Jurkat, Clone E6-1 (cell line): ENCODE results near the gene CDNF. TPM values are rescaled to one million over a fixed set of nuclear protein-coding genes. Genes with fewer than 3 reads are reported as not detected.
"Not testable (repeated sequence)": the region's sequence is repeated elsewhere in the genome, so short reads cannot be mapped to it uniquely, and the experiment has no call there.

Experiments
- DNase-seq: peaks from one replicate; pipeline ENCODE4 v3.0.0-alpha.2; 2011; ENCODE audit warnings: low read depth, low spot score
- H3K4me3 ChIP-seq: 2 replicates; pipeline ENCODE4 v1.5.1; 2011; ENCODE audit warnings: mild to moderate bottlenecking, low read length, control low read depth, moderate library complexity
- polyA plus RNA-seq: library from polyadenylated mRNA; unstranded; fragments of >200 nt; gene quantifications from one replicate; pipeline ENCODE4 v1.2.1, GENCODE V29; 2012; ENCODE audit warnings: missing spikeins; ENCODE audit not compliant: insufficient read length, insufficient read depth

The CDNF gene
- not detected for polyA plus RNA-seq

DNA sequence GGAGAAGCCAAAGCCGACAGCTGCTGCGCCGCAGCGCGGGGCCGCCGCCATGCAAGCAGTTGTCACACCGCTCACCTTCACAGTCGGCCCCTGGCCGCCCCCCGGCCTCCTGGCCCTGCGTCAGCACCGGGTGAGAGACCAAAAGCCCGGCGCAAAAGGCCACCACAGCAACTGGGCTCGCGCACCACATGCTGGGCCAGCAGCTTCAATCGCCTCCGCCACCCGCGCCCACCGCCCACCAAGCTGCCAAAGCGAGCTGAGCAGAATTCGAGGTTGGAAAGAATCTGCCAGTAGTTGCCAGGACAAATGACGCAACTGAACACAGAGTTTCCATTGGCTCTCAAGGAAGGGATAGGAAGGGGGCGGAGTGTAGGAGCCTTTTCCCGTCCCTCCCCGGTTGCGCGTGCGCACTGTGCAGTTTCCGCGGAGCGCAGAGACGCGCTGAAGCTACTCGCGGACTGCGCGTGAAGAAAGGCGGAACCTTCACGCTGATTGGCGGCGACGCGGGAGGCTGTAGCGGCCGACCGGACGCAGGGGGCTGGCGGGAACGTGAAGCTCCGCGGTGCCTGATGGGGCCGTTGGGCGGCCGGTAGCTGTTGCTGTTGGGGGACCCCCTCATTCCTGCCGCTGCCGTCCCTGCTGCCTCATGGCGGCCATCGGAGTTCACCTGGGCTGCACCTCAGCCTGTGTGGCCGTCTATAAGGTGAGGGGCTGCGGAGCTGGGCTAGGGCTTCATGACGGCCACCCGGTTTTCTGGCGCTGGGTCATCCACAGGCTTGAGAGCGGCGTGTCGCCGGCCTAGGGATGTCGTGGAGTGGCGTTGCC is at the start of gene CDNF, which contains the start of the genes HSPA14 and MSANTD7:
Gene CDNF, minus strand, starts transcription at position 281 of the 825 bp plus-strand sequence. Its CDS starts 91 bp downstream, at position 190.
Gene HSPA14, plus strand, starts transcription at position 550 of the 825 bp plus-strand sequence. Its CDS starts 97 bp downstream, at position 647.
Gene MSANTD7, plus strand, starts transcription at position 550 of the 825 bp plus-strand sequence. CDS start 3,979 bp downstream, outside the sequence.
- H3K4me3 ChIP-seq = peak within 1 kb of the TSS; percentile 90
- peak; percentile 98 for DNase-seq

DNA sequence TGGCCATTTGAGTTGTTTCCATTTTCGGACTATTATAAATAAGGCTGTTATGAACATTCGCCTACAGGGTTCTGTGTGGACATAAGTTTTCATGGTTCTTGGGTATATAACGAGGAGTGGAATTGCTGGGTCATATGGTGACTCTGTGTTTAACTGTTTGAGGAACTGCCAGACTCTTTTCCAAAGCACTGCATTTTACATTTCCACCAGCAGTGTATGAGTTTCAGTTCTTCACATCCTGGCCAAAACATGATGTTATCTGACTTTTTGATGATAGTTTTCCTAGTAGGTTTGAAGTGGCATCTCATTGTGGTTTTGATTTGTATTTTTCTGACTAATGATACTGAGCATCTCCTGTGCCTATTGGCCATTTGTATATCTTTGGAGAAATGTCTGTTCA is 46.2 kb upstream of the CDNF start:
- H3K4me3 ChIP-seq = no peak overlapping the region
- DNase-seq = no peak

DNA sequence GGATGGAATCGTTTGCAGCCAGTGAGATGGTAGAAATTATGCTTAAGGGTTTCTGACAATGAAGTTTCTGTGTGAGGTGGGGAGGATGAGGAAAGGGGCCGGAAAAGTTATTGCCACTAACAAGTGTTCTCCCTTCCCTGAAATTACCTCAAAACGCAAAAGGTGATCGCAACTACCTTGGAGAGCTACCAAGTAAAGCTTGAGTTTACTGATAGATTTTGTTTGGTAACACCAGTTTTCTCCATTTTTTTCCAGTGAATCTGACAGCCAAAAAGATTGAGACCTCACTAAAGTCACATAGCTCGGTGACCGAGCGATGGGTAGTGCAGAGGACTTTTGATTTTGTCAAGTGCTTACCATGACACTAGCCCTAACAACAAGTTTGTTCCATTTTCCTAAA is 42.4 kb upstream of the CDNF start:
- no peak for DNase-seq
- H3K4me3 ChIP-seq = peak overlapping the region; percentile 63

DNA sequence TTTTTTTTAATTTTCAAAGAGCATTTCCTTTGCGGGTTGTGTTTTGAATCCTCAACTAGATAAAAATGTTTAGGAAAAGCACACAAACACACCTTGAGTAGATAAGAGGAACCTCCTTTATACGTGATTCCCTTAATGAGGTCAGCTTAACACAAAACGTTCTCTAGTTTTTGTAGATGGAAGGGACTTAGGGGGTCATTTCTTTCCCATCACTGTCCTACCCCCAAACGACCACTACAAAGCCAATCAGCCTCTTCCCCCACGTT is 42.0 kb upstream of the CDNF start:
- DNase-seq = no peak
- H3K4me3 ChIP-seq = peak overlapping the region; percentile 63

DNA sequence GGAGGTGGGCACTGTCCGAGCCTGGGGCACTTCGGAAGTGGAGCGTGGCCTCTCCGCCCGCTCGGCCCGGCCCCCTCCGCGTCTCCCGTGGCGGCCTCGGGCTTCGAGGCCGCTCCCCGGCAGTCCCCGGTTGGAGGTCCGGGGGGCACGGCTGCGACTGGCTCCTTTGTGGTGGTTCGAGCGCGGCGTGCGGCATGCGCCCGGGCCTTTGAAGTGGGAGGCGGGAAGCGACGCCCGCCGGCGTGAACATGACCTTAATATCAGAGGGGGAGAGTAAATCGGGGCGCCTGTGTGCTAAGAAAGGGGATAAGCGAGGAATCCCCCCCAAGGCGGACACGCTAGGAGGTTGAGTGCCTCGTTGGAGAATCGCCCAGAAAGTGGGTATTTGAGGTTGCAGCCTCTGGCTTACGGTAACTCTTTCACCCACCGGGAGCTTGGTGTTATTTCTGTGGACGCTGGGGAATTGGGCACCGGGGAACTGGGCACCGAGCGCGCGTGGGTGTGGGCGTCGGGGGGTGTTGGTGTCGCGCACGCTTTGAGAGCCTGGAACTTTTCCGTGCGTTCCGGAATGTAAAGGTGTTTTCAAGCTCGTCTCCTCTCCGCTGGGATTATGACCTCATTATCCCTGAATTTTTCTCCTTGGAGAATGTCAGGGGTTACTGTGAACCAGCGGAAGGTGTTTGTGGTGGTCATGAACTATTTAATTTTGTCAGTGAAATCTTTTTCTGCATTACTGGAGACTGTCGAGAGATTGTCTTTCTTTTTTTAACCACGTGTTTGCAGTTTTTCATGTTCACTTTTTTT is 41.5 kb upstream of the CDNF start:
- DNase-seq = no peak
- peak overlapping the region; percentile 63 for H3K4me3 ChIP-seq

DNA sequence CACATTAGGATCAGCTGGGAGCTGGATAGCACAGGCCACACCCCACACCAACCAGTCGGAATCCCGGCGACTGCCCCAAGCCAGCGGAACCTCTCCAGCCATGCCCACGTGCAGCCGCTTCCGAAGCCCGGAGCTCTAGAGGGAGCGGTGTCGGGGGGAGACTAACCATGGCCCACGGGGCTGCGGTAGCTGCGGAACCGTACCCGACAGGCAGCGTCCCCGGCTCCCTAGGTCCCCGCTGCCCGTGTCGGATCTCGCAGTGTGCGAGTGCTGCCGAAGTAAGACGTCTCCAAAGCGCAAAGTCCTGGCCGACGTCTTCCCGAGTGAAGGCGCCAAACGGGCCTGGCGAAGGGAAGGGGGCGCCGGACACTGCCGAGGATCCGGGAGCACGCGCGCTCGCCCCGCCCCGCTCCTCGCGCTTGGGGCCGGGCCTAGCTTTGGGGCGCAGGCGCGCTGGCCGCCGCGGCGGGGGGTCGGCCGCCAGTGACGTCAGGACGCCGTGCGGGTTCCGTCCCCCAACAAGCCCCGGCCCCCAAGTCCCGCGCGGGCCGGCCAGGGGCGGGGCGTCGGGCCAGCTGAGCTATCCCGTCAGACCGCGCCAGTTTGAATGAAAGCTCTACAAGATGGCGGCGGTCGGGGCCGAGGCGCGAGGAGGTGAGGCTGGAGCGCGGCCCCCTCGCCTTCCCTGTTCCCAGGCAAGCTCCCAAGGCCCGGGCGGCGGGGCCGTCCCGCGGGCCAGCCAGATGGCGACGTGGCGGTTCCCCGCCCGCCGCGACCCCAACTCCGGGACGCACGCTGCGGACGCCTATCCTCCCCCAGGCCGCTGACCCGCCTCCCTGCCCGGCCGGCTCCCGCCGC is 40.7 kb upstream of the CDNF start, which contains the start of gene SUV39H2:
Gene SUV39H2, plus strand, starts transcription at position 601 of the 858 bp plus-strand sequence. Its CDS starts 23 bp downstream, at position 624.
- peak within 1 kb of the TSS; percentile 92 for H3K4me3 ChIP-seq

DNA sequence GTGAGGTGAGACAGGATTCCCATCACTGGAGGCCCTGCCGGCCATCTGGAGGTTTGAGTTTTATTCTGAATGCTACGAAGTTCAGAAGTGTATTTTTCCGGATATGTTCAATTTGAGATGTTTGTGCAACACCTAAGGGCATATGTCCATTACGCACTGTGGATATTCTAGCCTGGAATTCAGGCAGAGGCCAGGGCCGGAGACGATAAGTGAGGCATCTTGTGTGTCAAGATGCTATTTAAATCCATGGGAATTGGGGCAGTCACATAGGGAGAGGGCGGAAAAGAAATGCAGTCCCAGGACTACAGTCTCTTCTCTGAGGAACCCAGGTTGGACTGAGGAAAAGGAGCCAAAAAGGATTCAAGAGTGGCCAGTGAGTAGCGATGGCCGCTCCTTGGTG is 38.9 kb upstream of the CDNF start:
- no peak overlapping the region for H3K4me3 ChIP-seq

More for the DNA sequence above, 40.7 kb upstream of the CDNF start, which contains the start of gene SUV39H2:
- peak; percentile 87 for DNase-seq

DNA sequence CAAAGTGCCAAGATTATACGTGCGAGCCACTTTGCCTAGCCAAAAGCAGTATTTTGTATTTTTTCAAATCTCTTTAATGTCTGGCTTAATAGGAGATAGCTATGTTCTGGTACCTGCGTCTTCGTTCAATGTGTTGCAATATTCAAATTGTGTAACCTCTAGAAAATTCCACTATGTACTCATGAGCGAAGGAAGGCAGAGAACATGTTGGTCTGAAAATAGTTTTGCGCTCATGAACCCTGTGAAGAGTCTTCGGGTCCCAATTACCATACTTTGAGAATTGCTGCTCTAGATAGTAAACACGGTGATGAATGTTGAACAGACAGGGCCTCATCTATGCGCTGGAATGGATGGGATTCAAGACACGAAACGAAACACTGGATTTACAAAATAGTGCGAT is 38.1 kb upstream of the CDNF start:
- DNase-seq = no peak
- H3K4me3 ChIP-seq = no peak overlapping the region

More for the DNA sequence above, 38.9 kb upstream of the CDNF start:
- DNase-seq = no peak

DNA sequence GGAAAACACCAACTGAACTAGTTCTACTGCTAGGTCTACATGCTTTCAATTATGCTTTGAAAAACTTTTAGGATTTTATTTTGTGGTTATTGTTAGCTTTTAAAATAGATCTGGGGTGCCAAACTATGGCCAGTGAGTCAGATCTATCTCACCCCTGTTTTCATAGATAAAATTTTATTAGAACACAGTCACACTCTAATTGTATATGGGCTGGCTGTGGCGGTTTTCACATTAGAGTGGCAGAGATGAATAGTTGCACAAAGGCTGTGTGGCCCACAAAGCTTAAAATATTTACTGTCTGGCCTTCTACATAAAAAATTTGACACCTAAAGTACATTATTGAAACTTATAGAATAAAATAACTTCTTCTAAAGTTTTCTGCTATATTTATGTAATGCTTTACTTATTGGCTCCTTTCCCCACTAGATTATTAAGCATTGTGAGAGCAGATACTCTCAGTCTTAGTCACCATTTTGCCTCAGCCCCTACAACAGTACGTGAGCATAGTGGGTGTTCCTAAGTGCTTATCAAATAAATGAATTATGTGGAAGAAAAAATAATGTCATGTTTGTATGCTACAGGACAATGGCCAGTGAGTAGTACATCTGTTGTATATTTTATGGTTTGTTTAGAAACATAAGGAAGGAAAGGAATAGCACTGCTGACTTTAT is 35.4 kb upstream of the CDNF start:
- DNase-seq = no peak
- H3K4me3 ChIP-seq = no peak overlapping the region

DNA sequence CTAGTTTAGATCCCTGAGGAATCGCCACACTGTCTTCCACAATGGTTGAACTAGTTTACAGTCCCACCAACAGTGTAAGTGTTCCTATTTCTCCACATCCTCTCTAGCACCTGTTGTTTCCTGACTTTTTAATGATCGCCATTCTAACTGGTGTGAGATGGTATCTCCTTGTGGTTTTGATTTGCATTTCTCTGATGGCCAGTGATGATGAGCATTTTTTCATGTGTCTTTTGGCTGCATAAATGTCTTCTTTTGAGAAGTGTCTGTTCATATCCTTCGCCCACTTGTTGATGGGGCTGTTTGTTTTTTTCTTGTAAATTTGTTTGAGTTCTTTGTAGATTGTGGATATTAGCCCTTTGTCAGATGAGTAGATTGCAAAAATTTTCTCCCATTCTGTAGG is 27.0 kb upstream of the CDNF start:
- H3K4me3 ChIP-seq, DNase-seq: not testable (repeated sequence)

DNA sequence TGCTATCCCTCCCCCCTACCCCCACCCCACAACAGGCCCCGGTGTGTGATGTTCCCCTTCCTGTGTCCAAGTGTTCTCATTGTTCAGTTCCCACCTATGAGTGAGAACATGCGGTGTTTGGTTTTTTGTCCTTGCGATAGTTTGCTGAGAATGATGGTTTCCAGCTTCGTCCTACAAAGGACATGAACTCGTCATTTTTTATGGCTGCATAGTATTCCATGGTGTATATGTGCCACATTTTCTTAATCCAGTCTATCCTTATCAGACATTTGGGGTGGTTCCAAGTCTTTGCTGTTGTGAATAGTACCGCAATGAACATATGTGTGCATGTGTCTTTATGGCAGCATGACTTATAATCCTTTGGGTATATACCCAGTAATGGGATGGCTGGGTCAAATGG is 26.6 kb upstream of the CDNF start:
- not testable (repeated sequence) for DNase-seq, H3K4me3 ChIP-seq

DNA sequence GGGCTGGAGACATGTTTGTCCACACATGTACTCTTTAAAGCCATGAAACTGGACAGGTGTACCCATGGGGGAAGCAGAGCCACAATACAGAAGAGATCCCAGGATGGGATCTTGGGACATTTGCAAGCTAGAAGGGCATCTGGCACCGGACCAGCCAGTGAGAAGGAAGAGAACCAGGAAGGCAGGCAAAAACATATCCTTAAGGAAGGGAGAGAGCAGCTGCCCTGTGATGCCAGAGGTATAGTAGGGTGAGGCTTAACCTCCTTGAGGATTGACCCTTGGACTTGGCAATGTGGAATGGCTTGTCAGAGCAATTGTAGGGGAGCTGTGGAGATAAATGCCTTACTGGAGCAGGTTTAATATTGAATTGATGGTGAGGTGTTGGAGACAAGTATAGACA is 23.0 kb upstream of the CDNF start:
- no peak for DNase-seq
- no peak overlapping the region for H3K4me3 ChIP-seq

DNA sequence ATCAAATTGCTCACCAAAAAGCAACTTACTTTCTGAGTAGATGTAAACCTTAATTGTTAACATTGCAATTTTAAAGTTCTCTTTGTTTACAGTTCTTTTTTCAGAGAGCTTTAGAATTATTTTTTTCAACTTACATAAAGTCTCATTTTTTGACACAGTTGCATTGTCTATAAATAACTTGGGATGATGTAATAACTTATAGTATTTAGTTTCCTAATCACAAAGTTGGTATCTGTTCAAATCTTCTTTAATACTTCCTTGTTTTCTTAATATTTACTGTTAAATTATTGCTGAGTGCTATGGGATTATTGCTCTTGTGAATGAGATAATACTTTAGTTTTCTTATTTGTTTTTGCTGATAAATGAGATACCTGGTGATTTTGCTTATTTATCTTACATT is 21.9 kb upstream of the CDNF start:
- H3K4me3 ChIP-seq = no peak overlapping the region
- no peak for DNase-seq

DNA sequence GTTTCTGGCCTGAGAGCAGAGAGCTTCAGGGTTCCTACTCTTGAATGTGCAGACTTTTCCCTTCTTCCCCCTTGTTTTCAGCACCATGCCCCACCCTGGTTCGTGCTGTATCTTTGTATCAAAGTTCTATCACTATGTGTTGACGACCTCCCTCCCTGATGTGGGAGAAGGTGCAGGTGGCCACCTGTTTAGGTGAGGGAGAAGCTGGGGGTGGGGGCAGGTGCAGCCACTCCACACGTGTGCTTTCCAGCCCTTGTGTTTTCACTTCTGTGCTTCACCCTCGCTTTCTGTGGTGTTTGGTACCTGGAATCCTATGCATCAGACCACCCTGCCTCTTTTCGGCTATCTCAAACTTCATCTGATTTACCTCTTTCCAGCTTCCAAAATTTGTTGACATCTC is 21.2 kb upstream of the CDNF start:
- no peak for DNase-seq
- no peak overlapping the region for H3K4me3 ChIP-seq

DNA sequence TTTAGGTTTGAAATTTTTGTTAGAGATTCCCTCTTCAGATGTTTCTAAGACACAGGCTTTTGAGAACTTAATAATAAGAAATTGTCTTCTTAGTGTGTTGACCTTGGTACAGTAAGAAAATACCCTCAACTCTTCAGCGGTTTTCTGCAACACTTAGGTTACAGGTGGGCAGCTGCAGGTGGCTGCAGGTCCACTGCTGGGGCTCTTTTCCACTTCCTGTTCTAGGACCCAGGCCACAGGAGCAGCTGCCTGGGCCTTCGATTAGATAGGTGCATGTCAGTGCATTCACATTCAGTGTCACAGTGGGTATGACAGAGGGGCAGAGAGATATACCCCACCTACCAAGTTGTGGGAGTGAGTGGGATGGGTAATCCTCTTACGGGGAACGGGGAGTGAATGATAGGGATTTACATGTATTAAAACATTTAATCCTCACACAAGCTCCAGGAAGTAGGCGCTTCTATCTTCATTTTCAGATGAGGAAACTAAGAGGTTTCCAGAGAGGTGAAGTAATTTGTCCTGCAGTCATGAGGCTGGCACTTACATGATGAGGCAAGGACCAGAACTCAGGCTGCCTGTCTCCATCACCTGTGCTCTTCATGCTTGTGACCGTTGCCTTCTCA is 20.6 kb upstream of the CDNF start:
- DNase-seq = no peak
- H3K4me3 ChIP-seq = no peak overlapping the region

DNA sequence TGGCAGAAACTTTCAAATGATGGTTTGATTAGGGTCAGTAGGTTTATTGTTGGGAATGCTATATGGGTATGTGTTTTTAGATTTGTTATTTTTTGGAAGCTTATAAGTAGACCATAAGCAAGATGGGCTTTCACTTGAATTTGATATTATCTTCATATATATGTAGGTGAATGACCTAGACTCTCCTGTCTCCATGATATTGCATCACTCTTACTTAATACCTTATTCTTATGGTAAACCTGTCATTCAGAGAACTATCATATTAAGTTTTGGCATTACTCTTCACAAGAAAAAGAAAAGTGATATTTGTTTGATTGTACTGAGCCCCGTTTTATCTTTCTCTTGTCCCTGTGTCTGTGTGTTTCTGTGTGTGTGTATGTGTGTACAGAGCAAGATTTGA is 17.6 kb upstream of the CDNF start:
- no peak overlapping the region for H3K4me3 ChIP-seq
- no peak for DNase-seq

DNA sequence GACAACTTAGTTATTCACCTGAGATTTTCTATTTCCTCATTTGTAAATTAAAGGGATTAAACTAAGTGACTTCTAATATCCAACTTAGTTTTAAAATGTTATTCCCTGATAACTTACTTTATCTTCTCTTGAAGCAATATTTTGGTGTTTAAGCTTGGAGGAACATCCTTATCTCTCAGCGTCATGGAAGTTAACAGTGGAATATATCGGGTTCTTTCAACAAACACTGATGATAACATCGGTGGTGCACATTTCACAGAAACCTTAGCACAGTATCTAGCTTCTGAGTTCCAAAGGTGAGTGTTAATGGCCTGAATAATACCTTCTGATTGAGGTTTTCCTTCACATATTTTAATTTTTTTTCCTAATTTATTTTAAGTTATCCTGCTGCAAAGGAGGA is 14.4 kb upstream of the CDNF start:
- H3K4me3 ChIP-seq = no peak overlapping the region

DNA sequence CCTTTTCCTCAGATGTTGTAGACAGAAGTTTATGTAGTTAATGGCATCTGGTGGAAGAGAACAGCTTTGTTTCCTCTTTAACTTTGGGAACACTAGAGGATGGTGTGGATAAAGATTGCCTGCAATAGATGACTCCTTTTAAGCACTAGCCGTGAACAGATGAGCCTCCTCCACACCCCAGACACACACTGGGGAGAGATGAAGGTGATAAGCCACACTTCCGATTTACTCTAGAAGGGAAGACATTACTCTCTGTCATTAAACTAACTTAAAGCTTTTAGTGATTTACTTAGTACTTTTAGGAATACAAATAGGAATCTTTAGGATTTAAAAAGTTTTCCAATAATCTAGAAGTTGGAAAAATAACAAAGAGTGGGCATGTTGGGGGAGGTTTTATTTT is 7.1 kb upstream of the CDNF start:
- DNase-seq = no peak

More for the DNA sequence above, 14.4 kb upstream of the CDNF start:
- DNase-seq = no peak

More for the DNA sequence above, 7.1 kb upstream of the CDNF start:
- H3K4me3 ChIP-seq = no peak overlapping the region
